NT2/D1 (cell line): ENCODE results near the gene LRMDA.

Source experiments
- DNase-seq: peaks from one replicate; pipeline ENCODE4 v3.0.0-alpha.2; 2011; ENCODE audit warnings: low read depth, low spot score
- H3K27me3 ChIP-seq: 2 replicates; pipeline ENCODE4 v1.6.0; 2011; ENCODE audit warnings: mild to moderate bottlenecking; ENCODE audit not compliant: insufficient read length, insufficient read depth
- H3K36me3 ChIP-seq: 2 replicates; pipeline ENCODE4 v1.6.1; 2011; ENCODE audit warnings: mild to moderate bottlenecking, low read length, mixed read lengths; ENCODE audit not compliant: insufficient read depth, insufficient read length
- H3K4me1 ChIP-seq: 2 replicates; pipeline ENCODE4 v1.5.1; 2011; ENCODE audit not compliant: insufficient read depth, insufficient read length
- H3K4me3 ChIP-seq: 2 replicates; pipeline ENCODE4 v1.5.1; 2011; ENCODE audit warnings: low read depth; ENCODE audit not compliant: insufficient read length
- H3K9ac ChIP-seq: 2 replicates; pipeline ENCODE4 v1.6.0; 2011; ENCODE audit warnings: low read depth; ENCODE audit not compliant: insufficient read length
- H3K9me3 ChIP-seq: 2 replicates; pipeline ENCODE4 v1.5.1; 2011; ENCODE audit warnings: mild to moderate bottlenecking, low read length; ENCODE audit not compliant: insufficient read depth
- SUZ12 ChIP-seq: IDR thresholded peaks from 2 replicates; pipeline ENCODE4 v1.6.1; 2011; ENCODE audit not compliant: insufficient read length, insufficient read depth; ENCODE audit errors: extremely low read depth
- YY1 ChIP-seq: IDR thresholded peaks from 2 replicates; pipeline ENCODE4 v1.6.1; 2011; ENCODE audit not compliant: insufficient read length, insufficient read depth
- ZNF274 ChIP-seq: IDR thresholded peaks from 2 replicates; pipeline ENCODE4 v1.6.1; 2011; ENCODE audit warnings: mild to moderate bottlenecking, low read depth, low read length

The LRMDA gene

DNA sequence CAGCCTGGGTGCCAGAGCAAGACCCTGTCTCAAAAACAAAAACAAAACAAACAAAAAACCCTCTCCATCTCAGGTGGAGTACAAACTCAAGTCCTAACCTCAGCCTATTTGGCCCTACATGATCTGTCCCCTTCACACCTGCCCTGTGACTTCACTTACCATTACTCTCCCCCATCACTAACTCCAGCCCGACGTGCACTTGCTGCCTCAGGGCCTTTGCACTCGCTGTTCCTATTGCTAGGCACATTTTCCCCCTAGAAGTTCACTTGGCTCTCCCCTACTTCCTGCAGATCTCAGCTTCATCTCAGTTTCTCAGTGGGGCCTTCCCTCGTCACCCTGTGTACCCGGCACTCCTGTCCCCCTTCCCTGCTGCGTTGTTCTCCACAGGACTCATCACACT, 8.5 kb upstream of the LRMDA start:
- H3K4me3 ChIP-seq = no peak overlapping the region
- H3K36me3 ChIP-seq = no peaks in the 10 kb centered on the region
- TF ChIP-seq ZNF274 = no peak
- TF ChIP-seq YY1 = no peak
- DNase-seq = no peak
- no peaks in the 10 kb centered on the region for H3K9me3 ChIP-seq
- no peak overlapping the region for H3K9ac ChIP-seq
- H3K27me3 ChIP-seq = peaks cover 100% of the 10 kb centered on the region
- H3K4me1 ChIP-seq = peaks cover 7% of the 10 kb centered on the region

DNA sequence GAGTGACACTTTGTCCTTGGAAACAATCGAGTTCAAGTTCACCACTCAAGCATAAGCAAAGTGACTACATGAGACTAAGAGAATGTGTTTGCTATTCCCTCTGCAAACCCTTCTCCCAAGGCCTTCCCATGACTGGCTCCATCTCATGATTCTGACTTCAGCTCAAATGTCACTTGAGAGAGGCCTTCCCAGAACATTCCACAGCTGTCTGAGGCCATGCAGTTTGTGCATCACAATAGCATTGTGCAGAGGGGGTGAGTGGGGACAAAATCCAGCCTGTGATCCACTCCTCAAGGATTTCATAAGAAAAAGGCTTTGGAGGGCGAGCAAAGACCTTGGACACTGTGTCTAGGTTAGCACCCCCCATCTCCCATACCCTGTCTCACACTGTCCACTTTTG, 6.9 kb upstream of the LRMDA start:
- TF ChIP-seq SUZ12 = no peak
- Histone ChIP-seq H3K36me3 (no peaks in the 10 kb centered on the region), H3K27me3 (peaks cover 100% of the 10 kb centered on the region), H3K9me3 (no peaks in the 10 kb centered on the region), H3K9ac (no peak overlapping the region), H3K4me1 (peaks cover 3% of the 10 kb centered on the region), H3K4me3 (no peak overlapping the region)
- no peak for DNase-seq

DNA sequence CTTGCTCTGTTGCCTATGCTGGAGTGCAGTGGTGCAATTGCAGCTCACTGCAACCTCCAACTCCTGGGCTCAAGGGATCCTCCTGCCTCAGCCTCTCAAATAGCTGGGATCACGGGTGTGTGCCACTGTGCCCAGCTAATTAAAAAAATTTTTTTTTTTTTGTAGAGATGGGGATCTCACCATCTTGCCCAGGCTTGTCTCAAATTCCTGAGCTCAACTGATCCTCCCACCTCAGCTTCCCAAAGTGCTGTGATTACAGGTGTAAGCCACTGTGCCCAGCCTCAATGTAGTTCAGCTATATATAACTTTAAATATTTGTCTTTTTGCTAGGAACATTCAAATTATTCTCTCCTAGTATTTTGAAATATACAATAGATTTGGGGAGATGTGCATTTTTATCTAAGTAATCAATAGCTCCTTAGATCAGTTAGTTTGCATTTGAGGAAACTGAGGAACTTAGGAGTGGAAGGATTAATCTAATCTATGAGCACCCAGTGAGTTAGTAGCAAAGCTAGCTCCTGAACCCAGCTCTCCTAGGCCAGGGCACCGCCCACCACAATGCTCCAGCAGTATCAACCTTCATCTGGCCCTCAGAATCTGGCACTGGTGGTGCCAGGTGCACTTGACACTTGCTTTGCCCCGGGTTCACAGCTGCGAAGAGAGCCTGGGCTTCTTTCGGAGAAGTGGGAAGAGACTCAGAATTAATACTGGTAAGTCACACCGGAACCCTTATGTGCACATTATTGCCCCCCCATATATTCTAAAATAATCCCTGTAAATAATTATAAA, 5.9 kb upstream of the LRMDA start:
- no peak overlapping the region for H3K9ac ChIP-seq
- peaks cover 3% of the 10 kb centered on the region for H3K4me1 ChIP-seq
- no peak overlapping the region for H3K4me3 ChIP-seq
- no peaks in the 10 kb centered on the region for H3K36me3 ChIP-seq
- peaks cover 99% of the 10 kb centered on the region for H3K27me3 ChIP-seq
- H3K9me3 ChIP-seq = no peaks in the 10 kb centered on the region
- DNase-seq = no peak
- no peak for TF ChIP-seq SUZ12
- no peak for TF ChIP-seq YY1
- TF ChIP-seq ZNF274 = no peak

- Histone ChIP-seq H3K9me3 (no peaks in the 10 kb centered on the region), H3K36me3 (no peaks in the 10 kb centered on the region), H3K27me3 (peaks cover 99% of the 10 kb centered on the region), H3K9ac (no peak overlapping the region), H3K4me1 (peaks cover 3% of the 10 kb centered on the region), H3K4me3 (no peak overlapping the region)
- no peak for TF ChIP-seq SUZ12
- TF ChIP-seq ZNF274 = no peak
- TF ChIP-seq YY1 = no peak
- DNase-seq = no peak
Measured at GRCh38 chr10:75426880-75427279, 4.5 kb upstream of the LRMDA start.

- Histone ChIP-seq H3K4me1 (peaks cover 3% of the 10 kb centered on the region), H3K4me3 (no peak overlapping the region), H3K36me3 (no peaks in the 10 kb centered on the region), H3K27me3 (peaks cover 99% of the 10 kb centered on the region), H3K9me3 (no peaks in the 10 kb centered on the region), H3K9ac (no peak overlapping the region)
- no peak for DNase-seq
- TF ChIP-seq YY1 = no peak
- no peak for TF ChIP-seq SUZ12
Measured at GRCh38 chr10:75427951-75428350, 3.5 kb upstream of the LRMDA start.

DNA sequence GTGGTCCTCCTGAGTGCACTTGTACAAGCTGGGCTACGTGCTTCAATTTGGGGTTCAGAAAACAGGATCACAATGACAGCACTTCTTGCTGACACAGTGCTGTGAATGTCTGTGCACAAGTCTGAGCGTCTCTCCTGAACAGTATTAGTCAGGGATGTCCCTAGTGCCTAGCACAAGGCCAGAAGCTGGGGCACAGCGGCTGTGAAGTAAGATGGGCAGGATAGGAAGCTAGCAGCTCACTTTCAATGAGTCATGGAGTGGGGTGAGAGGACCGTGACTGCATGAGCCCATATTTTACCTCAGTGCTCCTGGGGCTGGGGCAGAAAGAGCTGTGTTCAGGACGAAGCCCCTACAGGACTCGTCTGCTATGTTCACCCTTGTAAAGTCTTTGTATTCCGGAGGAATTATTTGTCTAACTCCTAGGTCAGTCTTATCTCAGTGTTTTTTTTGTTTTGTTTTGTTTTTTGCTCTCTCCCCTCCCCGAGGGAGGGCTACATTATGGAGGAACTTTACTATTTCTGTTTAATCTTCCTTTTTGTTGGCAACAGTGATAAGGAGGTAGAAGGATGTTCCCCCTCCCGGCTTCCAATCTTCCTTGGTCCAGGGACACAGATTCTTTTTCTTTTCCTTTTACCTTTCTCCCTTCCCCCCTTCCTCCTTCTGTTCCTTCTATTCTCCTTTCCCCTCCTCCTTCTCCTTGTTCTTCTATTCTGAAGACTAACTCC, 2.8 kb upstream of the LRMDA start:
- no peak for DNase-seq
- Histone ChIP-seq H3K9ac (no peak overlapping the region), H3K36me3 (no peaks in the 10 kb centered on the region), H3K4me3 (no peak overlapping the region), H3K4me1 (peaks cover 3% of the 10 kb centered on the region), H3K27me3 (peaks cover 99% of the 10 kb centered on the region), H3K9me3 (no peaks in the 10 kb centered on the region)
- TF ChIP-seq ZNF274 (no peak), SUZ12 (no peak), YY1 (no peak)

- H3K4me1 ChIP-seq = peaks cover 3% of the 10 kb centered on the region
- H3K9me3 ChIP-seq = no peaks in the 10 kb centered on the region
- H3K4me3 ChIP-seq = no peak overlapping the region
- H3K36me3 ChIP-seq = no peaks in the 10 kb centered on the region
- no peak for DNase-seq
- H3K9ac ChIP-seq = no peak overlapping the region
- no peak for TF ChIP-seq YY1
- no peak for TF ChIP-seq SUZ12
- no peak for TF ChIP-seq ZNF274
- peaks cover 99% of the 10 kb centered on the region for H3K27me3 ChIP-seq
Measured at GRCh38 chr10:75429159-75429827, 2.1 kb upstream of the LRMDA start.
